Loucy (cell line): ENCODE results near the gene BAD.

Experiments used
- H2AFZ ChIP-seq: fragments of 200-600 bp; sonication (generic); 2 replicates; pipeline ENCODE4 v1.6.0; 2016; ENCODE audit warnings: antibody characterized with exemption, mild to moderate bottlenecking, low read length, moderate library complexity
- H3F3A ChIP-seq: fragments of 200-600 bp; 2 replicates; pipeline ENCODE4 v1.6.0; 2016; ENCODE audit warnings: antibody characterized with exemption, low read depth, mild to moderate bottlenecking
- H3K27me3 ChIP-seq: fragments of 200-600 bp; sonication (generic); 2 replicates; pipeline ENCODE4 v1.6.1; 2014; ENCODE audit warnings: low read length, mild to moderate bottlenecking; ENCODE audit not compliant: insufficient read depth, poor library complexity, severe bottlenecking
- H3K36me3 ChIP-seq: fragments of 200-600 bp; sonication (generic); 2 replicates; pipeline ENCODE4 v1.6.1; 2016; ENCODE audit warnings: low read length; ENCODE audit not compliant: insufficient read depth
- H3K4me1 ChIP-seq: fragments of 200-600 bp; sonication (generic); 2 replicates; pipeline ENCODE4 v1.5.1; 2014; ENCODE audit warnings: low read length, mild to moderate bottlenecking; ENCODE audit not compliant: insufficient read depth, poor library complexity, severe bottlenecking
- H3K4me2 ChIP-seq: fragments of 200-600 bp; sonication (generic); 2 replicates; pipeline ENCODE4 v1.6.0; 2014; ENCODE audit warnings: antibody characterized with exemption, low read length, low read depth, mild to moderate bottlenecking; ENCODE audit not compliant: poor library complexity, severe bottlenecking
- H3K4me3 ChIP-seq: fragments of 200-600 bp; sonication (generic); 2 replicates; pipeline ENCODE4 v1.5.1; 2014; ENCODE audit warnings: low read length, mild to moderate bottlenecking, mixed read lengths; ENCODE audit not compliant: poor library complexity, severe bottlenecking
- H3K79me2 ChIP-seq: fragments of 200-600 bp; sonication (generic); 2 replicates; pipeline ENCODE4 v1.6.1; 2014; ENCODE audit warnings: low read length; ENCODE audit not compliant: insufficient read depth
- H3K9ac ChIP-seq: fragments of 200-600 bp; sonication (generic); 2 replicates; pipeline ENCODE4 v1.6.0; 2014; ENCODE audit warnings: mild to moderate bottlenecking, low read depth, low read length, moderate library complexity; ENCODE audit not compliant: poor library complexity, severe bottlenecking
- H3K9me2 ChIP-seq: fragments of 200-600 bp; sonication (generic); replicated peaks from 2 replicates; pipeline ENCODE4 v1.6.1; 2016; ENCODE audit warnings: low read depth, low read length, mixed read lengths
- H3K9me3 ChIP-seq: fragments of 200-600 bp; sonication (generic); 2 replicates; pipeline ENCODE4 v1.6.1; 2014; ENCODE audit warnings: mild to moderate bottlenecking, antibody characterized with exemption, low read length, low read depth; ENCODE audit not compliant: insufficient read depth
- H4K20me1 ChIP-seq: fragments of 200-600 bp; sonication (generic); 2 replicates; pipeline ENCODE4 v1.6.0; 2014; ENCODE audit warnings: antibody characterized with exemption, low read length, mild to moderate bottlenecking; ENCODE audit not compliant: insufficient read depth, poor library complexity, severe bottlenecking
- CTCF ChIP-seq: fragments of 200-600 bp; sonication (generic); conservative IDR thresholded peaks from 2 replicates; pipeline ENCODE4 v1.5.1; 2014; ENCODE audit warnings: mild to moderate bottlenecking, antibody characterized with exemption, low read length
- EZH2phosphoT487 ChIP-seq: fragments of 200-600 bp; IDR thresholded peaks from 2 replicates; pipeline ENCODE4 v1.6.1; 2018; ENCODE audit warnings: antibody characterized with exemption, mild to moderate bottlenecking, moderate library complexity, borderline replicate concordance

BAD gene

GRCh38 chr11:64235437-64236161, 48.9 kb downstream of the BAD start:
- H3K9me3 ChIP-seq: no peaks in the 10 kb centered on the region
- H3K9ac ChIP-seq: peak overlapping the region; percentile 66
- H3K4me1 ChIP-seq: peaks cover 25% of the 10 kb centered on the region
- H4K20me1 ChIP-seq: peaks cover 14% of the 10 kb centered on the region
- peak overlapping the region; percentile 83 for H3K4me2 ChIP-seq
- no peak for TF ChIP-seq EZH2phosphoT487
- no peak for TF ChIP-seq CTCF
- H2AFZ ChIP-seq: no peak overlapping the region
- no peaks in the 10 kb centered on the region; the same call in 1 of the 2 replicates for H3K36me3 ChIP-seq
- H3K4me3 ChIP-seq: peak overlapping the region; percentile 77
- H3K27me3 ChIP-seq: no peaks in the 10 kb centered on the region
- no peaks in the 10 kb centered on the region for H3K9me2 ChIP-seq
- H3K79me2 ChIP-seq: peaks cover 17% of the 10 kb centered on the region; the same call in 1 of the 2 replicates
- H3F3A ChIP-seq: peaks cover 10% of the 10 kb centered on the region; the same call in 1 of the 2 replicates

- H3K27me3 ChIP-seq: no peaks in the 10 kb centered on the region
- peak overlapping the region; percentile 66 for H3K9ac ChIP-seq
- peaks cover 6% of the 10 kb centered on the region; the same call in 1 of the 2 replicates for H3F3A ChIP-seq
- H2AFZ ChIP-seq: no peak overlapping the region
- H3K4me1 ChIP-seq: peaks cover 17% of the 10 kb centered on the region
- peak overlapping the region; percentile 83 for H3K4me2 ChIP-seq
- H3K36me3 ChIP-seq: no peaks in the 10 kb centered on the region; the same call in 1 of the 2 replicates
- H3K9me3 ChIP-seq: no peaks in the 10 kb centered on the region
- peak overlapping the region; percentile 77 for H3K4me3 ChIP-seq
- peaks cover 17% of the 10 kb centered on the region; the same call in 1 of the 2 replicates for H3K79me2 ChIP-seq
- H3K9me2 ChIP-seq: no peaks in the 10 kb centered on the region
- peaks cover 14% of the 10 kb centered on the region for H4K20me1 ChIP-seq
- TF ChIP-seq CTCF: no peak
- no peak for TF ChIP-seq EZH2phosphoT487
Observed at GRCh38 chr11:64234647-64235379, 49.7 kb downstream of the BAD start.

GRCh38 chr11:64233913-64234586, 50.4 kb downstream of the BAD start, which contains the start of gene VEGFB:
Gene VEGFB (plus strand): TSS chr11:64234584. CDS start chr11:64234834, 250 bp downstream.
- Histone ChIP-seq H4K20me1 (peaks cover 17% of the 10 kb centered on the region), H3K4me1 (peaks cover 16% of the 10 kb centered on the region), H3K36me3 (no peaks in the 10 kb centered on the region; the same call in 1 of the 2 replicates), H3K79me2 (peaks cover 23% of the 10 kb centered on the region; the same call in 1 of the 2 replicates), H3K4me2 (peak within 1 kb of the TSS; percentile 83), H3F3A (peaks cover 6% of the 10 kb centered on the region; the same call in 1 of the 2 replicates), H3K9me3 (no peaks in the 10 kb centered on the region), H3K9me2 (no peaks in the 10 kb centered on the region), H3K9ac (peak within 1 kb of the TSS; percentile 66), H2AFZ (no peak within 1 kb of the TSS), H3K27me3 (no peaks in the 10 kb centered on the region), H3K4me3 (peak within 1 kb of the TSS; percentile 77)
- no peak for TF ChIP-seq EZH2phosphoT487
- TF ChIP-seq CTCF: no peak
